SK-N-MC (cell line): Measurements from ENCODE around the gene ID2.

Source experiments
- EZH2 ChIP-seq: fragments of 200-600 bp; sonication (generic); IDR thresholded peaks from one replicate; pipeline ENCODE4 v1.6.1; 2017; ENCODE audit warnings: antibody characterized with exemption
- FOXP2 ChIP-seq: optimal IDR thresholded peaks from 2 replicates; pipeline ENCODE3; 2011; ENCODE audit warnings: mild to moderate bottlenecking, moderate library complexity; ENCODE audit not compliant: insufficient read depth; ENCODE audit errors: extremely low read length, control extremely low read depth

- TF ChIP-seq EZH2 (no peak), FOXP2 (no peak)
Observed at GRCh38 chr2:8714971-8715370, 33.1 kb downstream of the ID2 start.
